BE2C (cell line): ENCODE measurements around the gene DPP4.

ENCODE experiments used
- DNase-seq: peaks from one replicate; pipeline ENCODE4 v3.0.0-alpha.2; 2020
- H3K27me3 ChIP-seq: fragments of 250-450 bp; sonication (Bioruptor Pico); 2 replicates; pipeline ENCODE4 v1.5.1; 2020; ENCODE audit warnings: mild to moderate bottlenecking
- H3K36me3 ChIP-seq: fragments of 250-450 bp; sonication (Bioruptor Pico); 2 replicates; pipeline ENCODE4 v1.5.1; 2020; ENCODE audit warnings: mild to moderate bottlenecking
- H3K4me1 ChIP-seq: fragments of 250-450 bp; sonication (Bioruptor Pico); 2 replicates; pipeline ENCODE4 v1.5.1; 2020
- H3K4me3 ChIP-seq: 2 replicates; pipeline ENCODE4 v1.5.1; 2011; ENCODE audit warnings: low read depth, low read length
- H3K9me3 ChIP-seq: fragments of 250-450 bp; sonication (Bioruptor Pico); 2 replicates; pipeline ENCODE4 v1.5.1; 2020
- CTCF ChIP-seq: IDR thresholded peaks from 2 replicates; pipeline ENCODE4 v1.5.1; 2012; ENCODE audit warnings: mild to moderate bottlenecking, low read depth, low read length

Gene DPP4

GRCh38 chr2:162063281-162063680 is 10.7 kb downstream of the DPP4 start:
- no peak for DNase-seq
- TF ChIP-seq CTCF: no peak
- no peaks in the 10 kb centered on the region for H3K36me3 ChIP-seq
- no peaks in the 10 kb centered on the region for H3K9me3 ChIP-seq
- no peak overlapping the region for H3K4me3 ChIP-seq
- H3K27me3 ChIP-seq: no peaks in the 10 kb centered on the region
- no peaks in the 10 kb centered on the region for H3K4me1 ChIP-seq

- Histone ChIP-seq H3K36me3 (no peaks in the 10 kb centered on the region), H3K4me1 (no peaks in the 10 kb centered on the region), H3K27me3 (no peaks in the 10 kb centered on the region), H3K4me3 (no peak overlapping the region), H3K9me3 (no peaks in the 10 kb centered on the region)
- DNase-seq: no peak
- no peak for TF ChIP-seq CTCF
Measured at GRCh38 chr2:162062559-162062958, 11.5 kb downstream of the DPP4 start.

GRCh38 chr2:162061021-162061420 is 13.0 kb downstream of the DPP4 start:
- no peaks in the 10 kb centered on the region for H3K27me3 ChIP-seq
- no peak overlapping the region for H3K4me3 ChIP-seq
- no peak for TF ChIP-seq CTCF
- no peaks in the 10 kb centered on the region for H3K36me3 ChIP-seq
- no peaks in the 10 kb centered on the region for H3K9me3 ChIP-seq
- DNase-seq: no peak
- H3K4me1 ChIP-seq: no peaks in the 10 kb centered on the region

- Histone ChIP-seq H3K4me3 (no peak overlapping the region), H3K27me3 (no peaks in the 10 kb centered on the region), H3K36me3 (no peaks in the 10 kb centered on the region), H3K9me3 (no peaks in the 10 kb centered on the region), H3K4me1 (no peaks in the 10 kb centered on the region)
- no peak for TF ChIP-seq CTCF
- DNase-seq: no peak
Measured at GRCh38 chr2:162060532-162060931, 13.5 kb downstream of the DPP4 start.

GRCh38 chr2:162058973-162059668 is 14.9 kb downstream of the DPP4 start:
- H3K4me3 ChIP-seq: no peak overlapping the region
- no peak for TF ChIP-seq CTCF
- no peaks in the 10 kb centered on the region for H3K27me3 ChIP-seq
- H3K36me3 ChIP-seq: no peaks in the 10 kb centered on the region
- H3K4me1 ChIP-seq: no peaks in the 10 kb centered on the region
- H3K9me3 ChIP-seq: no peaks in the 10 kb centered on the region
- DNase-seq: no peak

GRCh38 chr2:162057426-162057825 is 16.6 kb downstream of the DPP4 start:
- no peaks in the 10 kb centered on the region for H3K9me3 ChIP-seq
- no peak for TF ChIP-seq CTCF
- no peak overlapping the region for H3K4me3 ChIP-seq
- H3K4me1 ChIP-seq: no peaks in the 10 kb centered on the region
- no peaks in the 10 kb centered on the region for H3K36me3 ChIP-seq
- DNase-seq: no peak
- H3K27me3 ChIP-seq: no peaks in the 10 kb centered on the region
